A549 (cell line): ENCODE data around the gene TUSC2. TPM values are rescaled to one million over a fixed set of nuclear protein-coding genes. Genes with fewer than 3 reads are reported as not detected.

Experiments used
- ATAC-seq, 2 experiments: fragments of 200-7000 bp in 1 of 2; fragments of >200 bp in 1 of 2; cut with Nextera tagmentation in 1 of 2; cut with Tn5 transposase in 1 of 2; 3 replicates each; pipeline versions ENCODE4 v1.8.0 to v1.9.1; 2018 to 2020; ENCODE audit warnings: mild to moderate bottlenecking in 1 of 2, moderate library complexity in 1 of 2
- CTCF ChIA-PET: fragments of 300-600 bp; sonication (Branson Sonifier 250); formaldehyde crosslinking; extraction: SDS; loops from one replicate; lab custom pipeline; 2021; ENCODE audit warnings: antibody characterized with exemption, inconsistent platforms; lab: Yijun Ruan, JAX
- POLR2A ChIA-PET: fragments of 350-600 bp; formaldehyde crosslinking; extraction: SDS; loops from one replicate; lab custom pipeline; 2021; ENCODE audit warnings: antibody characterized with exemption, inconsistent platforms; lab: Yijun Ruan, JAX
- DNase-seq, 2 experiments: peaks; one replicate each; pipeline versions ENCODE4 v3.0.0 to v3.0.0-alpha.2; 2011 to 2016; ENCODE audit warnings: low read depth in 1 of 2, low spot score in 1 of 2
- FAIRE-seq: peaks from 2 replicates; lab custom pipeline; 2011; peaks lifted over from hg19 to GRCh38; lab: Jason Lieb, UNC
- H3K27ac ChIP-seq, 2 experiments: fragments of >200 bp; sonication (Bioruptor Twin); formaldehyde crosslinking; 3 replicates each; pipeline ENCODE4 v1.5.1; 2016 to 2017
- H3K4me1 ChIP-seq: fragments of >200 bp; sonication (Bioruptor Twin); formaldehyde crosslinking; 3 replicates; pipeline ENCODE4 v1.6.1; 2016
- H3K4me2 ChIP-seq: fragments of >200 bp; sonication (Bioruptor Twin); formaldehyde crosslinking; 3 replicates; pipeline ENCODE4 v1.6.1; 2016
- H3K4me3 ChIP-seq: fragments of >200 bp; sonication (Bioruptor Twin); formaldehyde crosslinking; 3 replicates; pipeline ENCODE4 v1.5.1; 2016
- H3K9me3 ChIP-seq: fragments of >200 bp; sonication (Bioruptor Twin); formaldehyde crosslinking; 3 replicates; pipeline ENCODE4 v1.6.1; 2016
- ATOH8 ChIP-seq: fragments of 250-450 bp; sonication (Bioruptor Pico); IDR thresholded peaks from 2 replicates; pipeline ENCODE4 v1.5.0; 2020; ENCODE audit warnings: low read depth, mild to moderate bottlenecking, moderate library complexity
- BHLHE40 ChIP-seq: IDR thresholded peaks from 2 replicates; pipeline ENCODE4 v1.6.1; 2012; ENCODE audit warnings: low read depth, low read length, inconsistent platforms
- CBX2 ChIP-seq: fragments of 200-600 bp; sonication (generic); IDR thresholded peaks from 2 replicates; pipeline ENCODE4 v1.6.1; 2016; ENCODE audit warnings: low read depth, mild to moderate bottlenecking, borderline replicate concordance
- CBX8 ChIP-seq: fragments of 200-600 bp; sonication (generic); IDR thresholded peaks from 2 replicates; pipeline ENCODE4 v1.6.1; 2016
- CHD2 ChIP-seq: fragments of 150-350 bp; IDR thresholded peaks from 2 replicates; pipeline ENCODE4 v1.6.1; 2014; ENCODE audit warnings: low read length; ENCODE audit not compliant: partially characterized antibody
- CHD4 ChIP-seq: fragments of 200-600 bp; sonication (generic); IDR thresholded peaks from 2 replicates; pipeline ENCODE4 v1.6.1; 2016; ENCODE audit warnings: antibody characterized with exemption, mild to moderate bottlenecking, borderline replicate concordance
- E2F6 ChIP-seq: IDR thresholded peaks from 2 replicates; pipeline ENCODE4 v1.6.1; 2012; ENCODE audit warnings: low read depth, borderline replicate concordance
- EHF ChIP-seq: fragments of 250-450 bp; sonication (Bioruptor Pico); IDR thresholded peaks from 2 replicates; pipeline ENCODE4 v1.5.0; 2020; ENCODE audit warnings: mild to moderate bottlenecking
- HDAC2 ChIP-seq: fragments of 200-600 bp; sonication (generic); IDR thresholded peaks from 2 replicates; pipeline ENCODE4 v1.6.1; 2016
- HES2 ChIP-seq: fragments of >200 bp; sonication (Bioruptor Twin); formaldehyde crosslinking; IDR thresholded peaks from 2 replicates; pipeline ENCODE4 v1.6.1; 2016
- HEYL ChIP-seq: fragments of 250-450 bp; sonication (Bioruptor Pico); IDR thresholded peaks from 2 replicates; pipeline ENCODE4 v1.8.0; 2021; ENCODE audit warnings: mild to moderate bottlenecking, moderate library complexity
- HOXA7 ChIP-seq: fragments of 250-450 bp; sonication (Bioruptor Pico); IDR thresholded peaks from 2 replicates; pipeline ENCODE4 v1.5.0; 2020; ENCODE audit warnings: mild to moderate bottlenecking, moderate library complexity
- HOXB13 ChIP-seq: fragments of 250-450 bp; sonication (Bioruptor Pico); IDR thresholded peaks from 2 replicates; pipeline ENCODE4 v1.5.0; 2020; ENCODE audit warnings: low read depth, mild to moderate bottlenecking, moderate library complexity
- HOXB5 ChIP-seq: fragments of 250-450 bp; sonication (Bioruptor Pico); IDR thresholded peaks from 2 replicates; pipeline ENCODE4 v1.5.0; 2020; ENCODE audit warnings: mild to moderate bottlenecking, moderate library complexity
- JUN ChIP-seq, 2 experiments: fragments of >200 bp; sonication (Bioruptor Twin); formaldehyde crosslinking; IDR thresholded peaks; 2 replicates in 1 of 2; 3 replicates in 1 of 2; pipeline ENCODE4 v1.6.1; 2016 to 2017
- MAFK ChIP-seq: fragments of 450-650 bp; IDR thresholded peaks from 2 replicates; pipeline ENCODE4 v1.6.1; 2014; ENCODE audit not compliant: partially characterized antibody
- MAZ ChIP-seq: fragments of 150-350 bp; IDR thresholded peaks from 2 replicates; pipeline ENCODE4 v1.6.1; 2014; ENCODE audit warnings: antibody characterized with exemption, low read depth, low read length, borderline replicate concordance
- MYC ChIP-seq: IDR thresholded peaks from 2 replicates; pipeline ENCODE4 v1.6.1; 2012; ENCODE audit warnings: mild to moderate bottlenecking, inconsistent platforms, low read length, improper control_type of control experiment, borderline replicate concordance
- PHF8 ChIP-seq: fragments of 200-600 bp; sonication (generic); IDR thresholded peaks from 2 replicates; pipeline ENCODE4 v1.6.1; 2016; ENCODE audit warnings: low read depth, mild to moderate bottlenecking, antibody characterized with exemption, moderate library complexity, borderline replicate concordance
- RCOR1 ChIP-seq: fragments of 150-350 bp; IDR thresholded peaks from 2 replicates; pipeline ENCODE4 v1.6.1; 2014; ENCODE audit warnings: antibody characterized with exemption, low read length, low read depth
- RNF2 ChIP-seq: fragments of 200-600 bp; sonication (generic); IDR thresholded peaks from 2 replicates; pipeline ENCODE4 v1.6.1; 2016; ENCODE audit warnings: low read depth, mild to moderate bottlenecking, antibody characterized with exemption, moderate library complexity, borderline replicate concordance
- TFCP2L1 ChIP-seq: fragments of 250-450 bp; sonication (Bioruptor Pico); IDR thresholded peaks from 2 replicates; pipeline ENCODE4 v1.5.0; 2021; ENCODE audit warnings: mild to moderate bottlenecking
- ZC3H11A ChIP-seq: fragments of 450-650 bp; IDR thresholded peaks from 2 replicates; pipeline ENCODE4 v1.6.1; 2014; ENCODE audit warnings: antibody characterized with exemption, mild to moderate bottlenecking
- ZFP36 ChIP-seq: fragments of 450-650 bp; IDR thresholded peaks from 2 replicates; pipeline ENCODE4 v1.6.1; 2014; ENCODE audit warnings: borderline replicate concordance; ENCODE audit not compliant: partially characterized antibody
- ZSCAN20 ChIP-seq: fragments of 250-450 bp; sonication (Bioruptor Pico); IDR thresholded peaks from 2 replicates; pipeline ENCODE4 v1.8.0; 2022; ENCODE audit warnings: mild to moderate bottlenecking, moderate library complexity
- WGBS: methylation state at CpG from one replicate; pipeline ENCODE4 v1.1.6; 2017; ENCODE audit errors: missing lambda C conversion rate; 5-methylcytosine and 5-hydroxymethylcytosine counted together
- polyA plus RNA-seq, 4 experiments: library from polyadenylated mRNA; depleted of rRNA in 3 of 4; stranded (reverse); fragments of >200 nt; fragmentation: RNase III in 1 of 4; extraction: RNeasy Plus Mini Kit Qiagen cat#74134 plus additional on column Dnase treatment in 1 of 4; gene quantifications; 2 replicates in 3 of 4; 3 replicates in 1 of 4; pipeline ENCODE4 v1.2.3, GENCODE V29; 2011 to 2017
- TF ChIP-seq, protein P1 (sequence below): IDR thresholded peaks from 2 replicates; pipeline ENCODE4 v1.6.1; 2012

Gene TUSC2
- polyA plus RNA-seq, 2 of the 4 experiments (the other 2 are of a cell fraction): 18.2 to 23.5 TPM

GRCh38 chr3:50365080-50365841, 37.2 kb upstream of the TUSC2 start:
- Histone ChIP-seq H3K4me2 (no peak overlapping the region), H3K4me1 (no peaks in the 10 kb centered on the region), H3K9me3 (no peaks in the 10 kb centered on the region), H3K27ac (no peak overlapping the region), H3K4me3 (no peak overlapping the region)
- TF ChIP-seq MAFK: no peak
- no peak for TF ChIP-seq ATOH8 (CRISPR knock-in tag)
- TF ChIP-seq HOXB13 (CRISPR knock-in tag): no peak
- ChIA-PET POLR2A (no interaction called here), CTCF (interaction anchor here (1.6 to 4.1 kb wide), 2 partner anchors 18 to 178 kb away, joined by 4 to 14 read pairs; no protein-coding TSS in a partner anchor)
- DNase-seq: no peak
- peak in 1 of 2 experiments; percentile 47; a peak in 3 of 6 replicates for ATAC-seq
- WGBS: 77% methylated on average over 15 of the region's 53 CpGs
- FAIRE-seq: no peak

- TF ChIP-seq, protein P1, sequence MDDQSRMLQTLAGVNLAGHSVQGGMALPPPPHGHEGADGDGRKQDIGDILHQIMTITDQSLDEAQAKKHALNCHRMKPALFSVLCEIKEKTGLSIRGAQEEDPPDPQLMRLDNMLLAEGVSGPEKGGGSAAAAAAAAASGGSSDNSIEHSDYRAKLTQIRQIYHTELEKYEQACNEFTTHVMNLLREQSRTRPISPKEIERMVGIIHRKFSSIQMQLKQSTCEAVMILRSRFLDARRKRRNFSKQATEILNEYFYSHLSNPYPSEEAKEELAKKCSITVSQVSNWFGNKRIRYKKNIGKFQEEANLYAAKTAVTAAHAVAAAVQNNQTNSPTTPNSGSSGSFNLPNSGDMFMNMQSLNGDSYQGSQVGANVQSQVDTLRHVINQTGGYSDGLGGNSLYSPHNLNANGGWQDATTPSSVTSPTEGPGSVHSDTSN: no peak
- TF ChIP-seq TFCP2L1 (CRISPR knock-in tag) (no peak), HOXB13 (CRISPR knock-in tag) (no peak), MAZ (no peak), BHLHE40 (no peak), HEYL (CRISPR knock-in tag) (no peak), HDAC2 (no peak), CBX2 (no peak), PHF8 (no peak), ZSCAN20 (CRISPR knock-in tag) (no peak), CHD4 (no peak), EHF (CRISPR knock-in tag) (no peak), HOXB5 (CRISPR knock-in tag) (no peak)
- TF ChIP-seq, all 56 proteins: peak for 0
- H3K27ac ChIP-seq: no peak overlapping the region
- no peaks in the 10 kb centered on the region for H3K9me3 ChIP-seq
- DNase-seq: no peak
- H3K4me1 ChIP-seq: no peaks in the 10 kb centered on the region
- CTCF ChIA-PET: interaction anchor here (0.6 to 4.1 kb wide), 3 partner anchors 12 to 1237 kb away, joined by 3 to 14 read pairs (median 3); no protein-coding TSS in a partner anchor
- no peak for FAIRE-seq
- no peak overlapping the region for H3K4me2 ChIP-seq
- ATAC-seq: no peak
- WGBS: 91% methylated on average over 31 of the region's 48 CpGs
- no peak overlapping the region for H3K4me3 ChIP-seq
- POLR2A ChIA-PET: no interaction called here
Measured at GRCh38 chr3:50364573-50365079, 36.6 kb upstream of the TUSC2 start.

GRCh38 chr3:50359760-50360110, 31.7 kb upstream of the TUSC2 start:
- no peak for TF ChIP-seq ZC3H11A
- TF ChIP-seq E2F6: no peak
- TF ChIP-seq RCOR1: no peak
- no peak for TF ChIP-seq ZFP36
- no peak for TF ChIP-seq PHF8
- no peak for TF ChIP-seq HDAC2
- TF ChIP-seq MYC: no peak
- no peak for TF ChIP-seq MAFK
- TF ChIP-seq HOXA7 (CRISPR knock-in tag): no peak
- no peak for TF ChIP-seq HES2
- TF ChIP-seq CBX8: no peak
- no peak for TF ChIP-seq CHD2
- TF ChIP-seq JUN (IDR thresholded peaks at IDR 0.05): no peak
- no peak for TF ChIP-seq RNF2
- peak overlapping the region; percentile 64; the same call in 2 of the 3 replicates for H3K4me2 ChIP-seq
- no peaks in the 10 kb centered on the region for H3K9me3 ChIP-seq
- FAIRE-seq (no peak), DNase-seq (no peak), ATAC-seq (peak; percentile 19 to 35; a peak in 5 of 6 replicates)
- H3K4me1 ChIP-seq: peaks cover 25% of the 10 kb centered on the region
- ChIA-PET CTCF (interaction anchor here (1.6 kb wide), 1 partner anchor 10 kb away, joined by 4 read pairs; no protein-coding TSS in a partner anchor), POLR2A (interaction anchor here (0.8 to 1.6 kb wide), 2 partner anchors 9 kb away, joined by 5 read pairs; partner anchors contain the start of genes CYB561D2 and NPRL2)
- no peak overlapping the region; the same call in 2 of the 3 replicates for H3K4me3 ChIP-seq
- WGBS: 19% methylated on average over 7 of the region's 8 CpGs
- peak overlapping the region in 1 of 2 experiments; percentile 53; a peak in 3 of 6 replicates for H3K27ac ChIP-seq
